HCT116 (cell line): Measurements from ENCODE around the gene OR1E2.

Experiments used
- EZH2 ChIP-seq: fragments of 200-600 bp; sonication (generic); IDR thresholded peaks from 2 replicates; pipeline ENCODE4 v1.6.1; 2017; ENCODE audit warnings: antibody characterized with exemption, mixed run types
- POLR2A ChIP-seq: IDR thresholded peaks from 2 replicates; pipeline ENCODE4 v1.7.0; 2011; ENCODE audit warnings: borderline replicate concordance; ENCODE audit not compliant: insufficient read depth, insufficient read length; ENCODE audit errors: extremely low read depth
- RAD21 ChIP-seq: IDR thresholded peaks from 2 replicates; pipeline ENCODE4 v1.6.1; 2012; ENCODE audit warnings: low read depth, mild to moderate bottlenecking
- TF ChIP-seq, protein P1 (sequence below), 3 experiments: fragments of 200-600 bp in 1 of 3; sonication (generic) in 1 of 3; IDR thresholded peaks in 2 of 3; conservative IDR thresholded peaks in 1 of 3; 2 replicates each; pipeline ENCODE4 v1.5.1; 2012 to 2017; ENCODE audit warnings: low read depth in 2 of 3, low read length in 2 of 3, antibody characterized with exemption in 1 of 3, borderline replicate concordance in 1 of 3, control low read depth in 1 of 3, mild to moderate bottlenecking in 1 of 3, mixed read lengths in 1 of 3, mixed run types in 1 of 3, moderate library complexity in 1 of 3; ENCODE audit not compliant: insufficient read depth in 1 of 3
- TF ChIP-seq, protein P2 (sequence below): IDR thresholded peaks from 2 replicates; pipeline ENCODE4 v1.6.1; 2012

DNA sequence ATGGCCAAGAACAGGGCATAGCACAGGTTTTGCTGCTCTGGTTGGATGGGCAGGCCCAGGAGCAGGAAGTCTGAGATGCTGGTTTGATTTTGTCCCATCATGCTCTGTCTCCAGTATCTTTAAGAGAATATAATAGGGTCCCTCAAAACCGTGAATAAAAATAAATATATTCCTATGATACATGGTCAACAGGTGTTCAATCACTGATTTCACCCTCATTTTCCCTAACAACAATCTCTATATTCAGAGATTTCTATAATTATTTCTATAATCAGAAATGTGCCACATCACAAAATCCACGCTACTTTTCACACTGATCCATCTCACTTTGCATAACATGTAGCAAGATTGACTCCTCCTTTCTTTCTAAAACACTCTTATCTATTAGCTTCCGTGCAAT is at the start of gene OR1E2:
- TF ChIP-seq, protein P1, sequence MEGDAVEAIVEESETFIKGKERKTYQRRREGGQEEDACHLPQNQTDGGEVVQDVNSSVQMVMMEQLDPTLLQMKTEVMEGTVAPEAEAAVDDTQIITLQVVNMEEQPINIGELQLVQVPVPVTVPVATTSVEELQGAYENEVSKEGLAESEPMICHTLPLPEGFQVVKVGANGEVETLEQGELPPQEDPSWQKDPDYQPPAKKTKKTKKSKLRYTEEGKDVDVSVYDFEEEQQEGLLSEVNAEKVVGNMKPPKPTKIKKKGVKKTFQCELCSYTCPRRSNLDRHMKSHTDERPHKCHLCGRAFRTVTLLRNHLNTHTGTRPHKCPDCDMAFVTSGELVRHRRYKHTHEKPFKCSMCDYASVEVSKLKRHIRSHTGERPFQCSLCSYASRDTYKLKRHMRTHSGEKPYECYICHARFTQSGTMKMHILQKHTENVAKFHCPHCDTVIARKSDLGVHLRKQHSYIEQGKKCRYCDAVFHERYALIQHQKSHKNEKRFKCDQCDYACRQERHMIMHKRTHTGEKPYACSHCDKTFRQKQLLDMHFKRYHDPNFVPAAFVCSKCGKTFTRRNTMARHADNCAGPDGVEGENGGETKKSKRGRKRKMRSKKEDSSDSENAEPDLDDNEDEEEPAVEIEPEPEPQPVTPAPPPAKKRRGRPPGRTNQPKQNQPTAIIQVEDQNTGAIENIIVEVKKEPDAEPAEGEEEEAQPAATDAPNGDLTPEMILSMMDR (IDR thresholded peaks at IDR 0.05 in 2 of 3, conservative IDR thresholded peaks at IDR 0.05 in 1 of 3; ENCODE audit: borderline replicate concordance in 1 of 3, insufficient read depth in 1 of 3, low read depth in 2 of 3, low read length in 2 of 3) = no peak
- TF ChIP-seq EZH2 = no peak
- no peak for TF ChIP-seq POLR2A
- TF ChIP-seq RAD21 = no peak
- TF ChIP-seq, protein P2, sequence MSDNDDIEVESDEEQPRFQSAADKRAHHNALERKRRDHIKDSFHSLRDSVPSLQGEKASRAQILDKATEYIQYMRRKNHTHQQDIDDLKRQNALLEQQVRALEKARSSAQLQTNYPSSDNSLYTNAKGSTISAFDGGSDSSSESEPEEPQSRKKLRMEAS = no peak
